DMS153 (cell line): Measurements from ENCODE around the gene PPP1R7.
"Not testable (repeated sequence)": the region's sequence is repeated elsewhere in the genome, so short reads cannot be mapped to it uniquely, and the experiment has no call there.

Experiments used
- DNase-seq: peaks from one replicate; lab custom pipeline; 2025; lab: John Stamatoyannopoulos, UW

Gene PPP1R7

GRCh38 chr2:241149925-241150659 is at the start of gene PPP1R7:
Gene PPP1R7 (plus strand): TSS chr2:241150467. CDS start chr2:241150496, 29 bp downstream.
- peak; percentile 94 for DNase-seq

- peak; percentile 50 for DNase-seq
Observed at GRCh38 chr2:241102239-241102803, 47.9 kb upstream of the PPP1R7 start, which contains the start of gene MTERF4. Gene MTERF4 (minus strand): TSS chr2:241102287. CDS start chr2:241102273, 14 bp downstream.

GRCh38 chr2:241103176-241103595 is 47.1 kb upstream of the PPP1R7 start:
- no peak for DNase-seq

GRCh38 chr2:241104611-241105010 is 45.7 kb upstream of the PPP1R7 start:
- DNase-seq: not testable (repeated sequence)

GRCh38 chr2:241105641-241106040 is 44.6 kb upstream of the PPP1R7 start:
- DNase-seq: no peak

- no peak for DNase-seq
Observed at GRCh38 chr2:241107031-241107783, 43.1 kb upstream of the PPP1R7 start.

- no peak for DNase-seq
Observed at GRCh38 chr2:241108271-241109209, 41.7 kb upstream of the PPP1R7 start.

GRCh38 chr2:241109210-241110088 is 40.8 kb upstream of the PPP1R7 start:
- DNase-seq: no peak

GRCh38 chr2:241110089-241110606 is 40.1 kb upstream of the PPP1R7 start:
- no peak for DNase-seq

- DNase-seq: no peak
Observed at GRCh38 chr2:241110607-241111439, 39.4 kb upstream of the PPP1R7 start.

GRCh38 chr2:241111440-241111805 is 38.8 kb upstream of the PPP1R7 start:
- DNase-seq: no peak

GRCh38 chr2:241112046-241112445 is 38.2 kb upstream of the PPP1R7 start:
- no peak for DNase-seq

- DNase-seq: no peak
Observed at GRCh38 chr2:241112592-241112991, 37.7 kb upstream of the PPP1R7 start.

- DNase-seq: no peak
Observed at GRCh38 chr2:241114836-241115235, 35.4 kb upstream of the PPP1R7 start.

- no peak for DNase-seq
Observed at GRCh38 chr2:241115361-241115760, 34.9 kb upstream of the PPP1R7 start.

- DNase-seq: no peak
Observed at GRCh38 chr2:241116606-241117560, 33.4 kb upstream of the PPP1R7 start.

GRCh38 chr2:241118737-241119505 is 31.3 kb upstream of the PPP1R7 start:
- DNase-seq: no peak

GRCh38 chr2:241120440-241120839 is 29.8 kb upstream of the PPP1R7 start:
- DNase-seq: no peak
